ENCODE measurements around the gene FGD6. TPM values are rescaled to one million over a fixed set of nuclear protein-coding genes. Genes with fewer than 3 reads are reported as not detected.

The FGD6 gene
- total and polyA plus RNA-seq, 2 donors (not counting 1 experiment from before 2014, with no cell fraction given): 1.2 to 8.4 TPM

DNA sequence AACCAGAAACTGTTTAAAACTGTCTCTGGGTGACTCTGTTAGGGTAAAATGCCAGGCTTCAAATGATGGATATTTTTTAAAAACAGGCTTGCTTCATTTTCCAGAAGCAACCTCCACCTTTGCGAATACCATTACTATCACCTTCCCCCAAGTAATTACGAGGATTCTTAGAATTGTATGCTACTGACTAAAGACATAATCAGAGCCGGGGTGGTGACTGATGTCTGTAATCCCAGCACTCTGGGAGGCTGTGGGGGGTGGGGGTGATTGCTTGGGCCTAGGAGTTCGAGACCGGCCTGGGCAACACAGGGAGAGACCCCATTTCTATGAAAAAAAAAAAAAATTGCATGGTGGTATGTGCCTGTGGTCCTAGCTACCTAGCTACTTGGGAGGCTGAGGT lies 38.3 kb downstream of the FGD6 start:
- H3K4me1 Mint-ChIP-seq: no peaks in the 10 kb centered on the region
- TF ChIP-seq, protein P1, sequence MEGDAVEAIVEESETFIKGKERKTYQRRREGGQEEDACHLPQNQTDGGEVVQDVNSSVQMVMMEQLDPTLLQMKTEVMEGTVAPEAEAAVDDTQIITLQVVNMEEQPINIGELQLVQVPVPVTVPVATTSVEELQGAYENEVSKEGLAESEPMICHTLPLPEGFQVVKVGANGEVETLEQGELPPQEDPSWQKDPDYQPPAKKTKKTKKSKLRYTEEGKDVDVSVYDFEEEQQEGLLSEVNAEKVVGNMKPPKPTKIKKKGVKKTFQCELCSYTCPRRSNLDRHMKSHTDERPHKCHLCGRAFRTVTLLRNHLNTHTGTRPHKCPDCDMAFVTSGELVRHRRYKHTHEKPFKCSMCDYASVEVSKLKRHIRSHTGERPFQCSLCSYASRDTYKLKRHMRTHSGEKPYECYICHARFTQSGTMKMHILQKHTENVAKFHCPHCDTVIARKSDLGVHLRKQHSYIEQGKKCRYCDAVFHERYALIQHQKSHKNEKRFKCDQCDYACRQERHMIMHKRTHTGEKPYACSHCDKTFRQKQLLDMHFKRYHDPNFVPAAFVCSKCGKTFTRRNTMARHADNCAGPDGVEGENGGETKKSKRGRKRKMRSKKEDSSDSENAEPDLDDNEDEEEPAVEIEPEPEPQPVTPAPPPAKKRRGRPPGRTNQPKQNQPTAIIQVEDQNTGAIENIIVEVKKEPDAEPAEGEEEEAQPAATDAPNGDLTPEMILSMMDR (IDR thresholded peaks at IDR 0.05): no peak
- no peak for TF ChIP-seq EZH2 (IDR thresholded peaks at IDR 0.05; ENCODE audit: borderline replicate concordance, insufficient read depth, low read depth, low read length, poor library complexity, severe bottlenecking)
- no peaks in the 10 kb centered on the region for H3K9me3 ChIP-seq (ENCODE audit: control extremely low read depth in 1 of 3, control insufficient read depth in 2 of 3, insufficient read depth in 1 of 3, low read length in 2 of 3)
- intact Hi-C loops (cut with micrococcal nuclease): no loop called here
- H3K79me2 ChIP-seq (ENCODE audit: control insufficient read depth, insufficient read depth, low read length): no peaks in the 10 kb centered on the region
- 100% methylated on average over 3 of the region's 5 CpGs for WGBS (ENCODE audit: insufficient coverage)
- no peak overlapping the region for H3K9ac ChIP-seq (ENCODE audit: low read length)
- DNase-seq: no peak
- ChIA-PET CTCF (no interaction called here), POLR2A (no interaction called here)
- H3K9me3 Mint-ChIP-seq (ENCODE audit: insufficient read depth): no peaks in the 10 kb centered on the region
- no peak overlapping the region for H3K27ac Mint-ChIP-seq
- no peak overlapping the region for H3K27ac ChIP-seq (ENCODE audit: low read length in 2 of 2)
- no peak overlapping the region for H3K4me2 ChIP-seq (replicated peaks; ENCODE audit: low read depth, low read length, poor library complexity, severe bottlenecking)
- H3K4me3 ChIP-seq (ENCODE audit: control extremely low read depth in 1 of 5, extremely low read depth in 1 of 5, insufficient read depth in 1 of 5, low read depth in 2 of 5, low read length in 4 of 5): no peak overlapping the region
- no peak overlapping the region for H2AFZ ChIP-seq (ENCODE audit: insufficient read depth, low read depth, low read length, poor library complexity, severe bottlenecking)
- no peak overlapping the region for H3K4me3 Mint-ChIP-seq
- no peak for ATAC-seq (ENCODE audit: low read depth)
- H3K36me3 ChIP-seq (replicated peaks in 1 of 2; ENCODE audit: control extremely low read depth in 1 of 2, control insufficient read depth in 1 of 2, extremely low read depth in 1 of 2, insufficient read depth in 2 of 2, low read length in 1 of 2): no peaks in the 10 kb centered on the region
- no peaks in the 10 kb centered on the region for H3K27me3 ChIP-seq (replicated peaks in 1 of 4; ENCODE audit: control extremely low read depth in 1 of 4, control insufficient read depth in 3 of 4, insufficient read depth in 4 of 4, low read length in 3 of 4)
- no peaks in the 10 kb centered on the region for H4K20me1 ChIP-seq (ENCODE audit: control insufficient read depth, insufficient read depth, low read length, poor library complexity, severe bottlenecking)
- no peaks in the 10 kb centered on the region for H3K27me3 Mint-ChIP-seq
- H3K4me1 ChIP-seq (ENCODE audit: control insufficient read depth in 2 of 2, insufficient read depth in 2 of 2, low read length in 2 of 2): no peaks in the 10 kb centered on the region

DNA sequence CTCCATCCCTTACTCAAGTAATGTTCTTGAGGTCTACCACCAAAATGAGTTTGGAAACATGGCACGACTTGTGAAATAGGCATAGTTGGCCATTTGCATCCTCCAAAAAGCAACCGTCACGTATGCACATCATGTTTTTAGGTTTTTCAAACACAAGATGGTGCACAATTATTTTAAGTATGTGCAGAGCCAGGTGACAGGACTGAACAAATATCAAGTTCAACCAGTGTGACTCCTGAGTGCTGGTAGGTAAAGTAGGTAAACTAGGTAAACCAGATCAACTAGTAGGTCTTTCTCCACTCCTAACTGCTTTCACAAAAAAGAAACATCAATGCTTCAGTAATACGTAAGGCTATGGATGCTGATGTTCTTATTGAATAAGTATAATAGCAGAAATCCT lies 39.1 kb downstream of the FGD6 start:
- no CpG with 5 or more reads among the region's 4 CpGs for WGBS (ENCODE audit: insufficient coverage)

More for the DNA sequence above, 39.1 kb downstream of the FGD6 start:
- ATAC-seq (ENCODE audit: low read depth): no peak
- Histone ChIP-seq H3K27ac (ENCODE audit: low read length in 2 of 2) (no peak overlapping the region), H3K9ac (ENCODE audit: low read length) (no peak overlapping the region), H3K27me3 (replicated peaks in 1 of 4; ENCODE audit: control extremely low read depth in 1 of 4, control insufficient read depth in 3 of 4, insufficient read depth in 4 of 4, low read length in 3 of 4) (no peaks in the 10 kb centered on the region), H3K4me1 (ENCODE audit: control insufficient read depth in 2 of 2, insufficient read depth in 2 of 2, low read length in 2 of 2) (no peaks in the 10 kb centered on the region), H3K79me2 (ENCODE audit: control insufficient read depth, insufficient read depth, low read length) (no peaks in the 10 kb centered on the region), H3K4me2 (replicated peaks; ENCODE audit: low read depth, low read length, poor library complexity, severe bottlenecking) (no peak overlapping the region), H2AFZ (ENCODE audit: insufficient read depth, low read depth, low read length, poor library complexity, severe bottlenecking) (no peak overlapping the region), H4K20me1 (ENCODE audit: control insufficient read depth, insufficient read depth, low read length, poor library complexity, severe bottlenecking) (no peaks in the 10 kb centered on the region), H3K36me3 (replicated peaks in 1 of 2; ENCODE audit: control extremely low read depth in 1 of 2, control insufficient read depth in 1 of 2, extremely low read depth in 1 of 2, insufficient read depth in 2 of 2, low read length in 1 of 2) (no peaks in the 10 kb centered on the region), H3K9me3 (ENCODE audit: control extremely low read depth in 1 of 3, control insufficient read depth in 2 of 3, insufficient read depth in 1 of 3, low read length in 2 of 3) (no peaks in the 10 kb centered on the region), H3K4me3 (ENCODE audit: control extremely low read depth in 1 of 5, extremely low read depth in 1 of 5, insufficient read depth in 1 of 5, low read depth in 2 of 5, low read length in 4 of 5) (no peak overlapping the region)
- ChIA-PET POLR2A (no interaction called here), CTCF (no interaction called here)
- TF ChIP-seq, protein P1 (IDR thresholded peaks at IDR 0.05): no peak
- TF ChIP-seq EZH2 (IDR thresholded peaks at IDR 0.05; ENCODE audit: borderline replicate concordance, insufficient read depth, low read depth, low read length, poor library complexity, severe bottlenecking): no peak
- intact Hi-C loops (cut with micrococcal nuclease): no loop called here
- no peak overlapping the region for H3K4me3 Mint-ChIP-seq
- no peaks in the 10 kb centered on the region for H3K4me1 Mint-ChIP-seq
- DNase-seq: no peak
- H3K27ac Mint-ChIP-seq: no peak overlapping the region
- no peaks in the 10 kb centered on the region for H3K9me3 Mint-ChIP-seq (ENCODE audit: insufficient read depth)
- H3K27me3 Mint-ChIP-seq: no peaks in the 10 kb centered on the region
